GM12878 (cell line): ENCODE data around the gene CSTA. TPM values are rescaled to one million over a fixed set of nuclear protein-coding genes. Genes with fewer than 3 reads are reported as not detected.

Experiments
- ATAC-seq: fragments of 200-7000 bp; cut with Tn5 transposase; 3 replicates; pipeline ENCODE4 v1.9.1; 2020; ENCODE audit warnings: mild to moderate bottlenecking, moderate library complexity
- BruUV-seq: library from RNA; stranded (reverse); fragments of 400-500 nt; replicated peaks from 2 replicates; lab custom pipeline; 2021; lab: Mats Ljungman, UMichigan
- CTCF ChIA-PET: fragments of 300-600 bp; sonication (Branson Sonifier 250); formaldehyde crosslinking; extraction: SDS; loops from one replicate; lab custom pipeline; 2021; ENCODE audit warnings: inconsistent platforms; lab: Yijun Ruan, JAX
- POLR2A ChIA-PET: fragments of 350-600 bp; formaldehyde crosslinking; extraction: SDS; loops from one replicate; lab custom pipeline; 2021; ENCODE audit warnings: inconsistent platforms; lab: Charles Lee
- RAD21 ChIA-PET: fragments of 300-600 bp; sonication (Branson Sonifier 250); formaldehyde crosslinking; loops from one replicate; lab custom pipeline; 2023; ENCODE audit warnings: antibody characterized with exemption; ENCODE audit not compliant: unreplicated experiment; lab: Charles Lee
- SMC1A ChIA-PET: fragments of 300-600 bp; sonication (Branson Sonifier 250); formaldehyde crosslinking; loops from one replicate; lab custom pipeline; 2023; ENCODE audit not compliant: unreplicated experiment, uncharacterized antibody; lab: Charles Lee
- DNase-seq: peaks from one replicate; pipeline ENCODE4 v3.0.0-alpha.2; 2011; ENCODE audit warnings: low read depth, low spot score
- FAIRE-seq: peaks from 3 replicates; lab custom pipeline; 2011; peaks lifted over from hg19 to GRCh38; lab: Jason Lieb, UNC
- H2AFZ ChIP-seq: 2 replicates; pipeline ENCODE4 v1.6.0; 2011; ENCODE audit warnings: low read depth, low read length, control low read depth; ENCODE audit not compliant: control insufficient read depth
- H3K27ac ChIP-seq: 2 replicates; pipeline ENCODE4 v1.5.1; 2011; ENCODE audit warnings: control low read depth; ENCODE audit not compliant: control insufficient read depth, insufficient read depth
- H3K27me3 ChIP-seq, 2 experiments: replicated peaks in 1 of 2; 2 replicates each; pipeline versions ENCODE4 v1.6.0 to v1.6.1; 2011; ENCODE audit warnings: low read length in 1 of 2; ENCODE audit not compliant: control insufficient read depth in 2 of 2, insufficient read depth in 2 of 2
- H3K36me3 ChIP-seq, 2 experiments: 2 replicates each; pipeline ENCODE4 v1.5.1; 2011; ENCODE audit warnings: low read length in 1 of 2; ENCODE audit not compliant: control insufficient read depth in 2 of 2, insufficient read depth in 2 of 2
- H3K4me1 ChIP-seq: 2 replicates; pipeline ENCODE4 v1.6.1; 2011; ENCODE audit warnings: mild to moderate bottlenecking, low read length, moderate library complexity, mixed read lengths; ENCODE audit not compliant: control insufficient read depth, insufficient read depth
- H3K4me2 ChIP-seq: 2 replicates; pipeline ENCODE4 v1.6.0; 2011; ENCODE audit warnings: control low read depth; ENCODE audit not compliant: control insufficient read depth, insufficient read depth
- H3K4me3 ChIP-seq: fragments of 200-600 bp; sonication (generic); 2 replicates; pipeline ENCODE4 v1.5.1; 2016
- H3K79me2 ChIP-seq: 2 replicates; pipeline ENCODE4 v1.6.0; 2011; ENCODE audit warnings: low read length; ENCODE audit not compliant: control insufficient read depth, insufficient read depth
- H3K9ac ChIP-seq: 2 replicates; pipeline ENCODE4 v1.8.0; 2011; ENCODE audit warnings: low read length, control low read depth, mixed read lengths; ENCODE audit not compliant: control insufficient read depth, insufficient read depth
- H3K9me3 ChIP-seq: replicated peaks from 3 replicates; pipeline ENCODE4 v1.5.1; 2011; ENCODE audit warnings: mild to moderate bottlenecking, low read length; ENCODE audit not compliant: control insufficient read depth, insufficient read depth
- H4K20me1 ChIP-seq: 2 replicates; pipeline ENCODE4 v1.6.0; 2011; ENCODE audit not compliant: control insufficient read depth, insufficient read depth
- CBFB ChIP-seq: IDR thresholded peaks from 2 replicates; pipeline ENCODE4 v1.6.1; 2016; ENCODE audit warnings: antibody characterized with exemption, low read depth
- CHD1 ChIP-seq: IDR thresholded peaks from 2 replicates; pipeline ENCODE4 v1.6.1; 2012; ENCODE audit warnings: low read depth, low read length, improper control_type of control experiment
- GATAD2B ChIP-seq: fragments of 450-650 bp; conservative IDR thresholded peaks from 2 replicates; pipeline ENCODE4 v1.6.1; 2017; ENCODE audit warnings: low read depth, mild to moderate bottlenecking, moderate library complexity
- MEF2B ChIP-seq: fragments of 450-650 bp; IDR thresholded peaks from 2 replicates; pipeline ENCODE4 v1.6.1; 2018; ENCODE audit warnings: mild to moderate bottlenecking, moderate library complexity; ENCODE audit not compliant: partially characterized antibody, poor library complexity, severe bottlenecking
- RCOR1 ChIP-seq: conservative IDR thresholded peaks from 2 replicates; pipeline ENCODE4 v1.6.1; 2012; ENCODE audit warnings: low read depth, low read length, improper control_type of control experiment
- RELA ChIP-seq: fragments of 450-650 bp; IDR thresholded peaks from 2 replicates; pipeline ENCODE4 v1.8.0; 2014; ENCODE audit warnings: borderline replicate concordance; ENCODE audit not compliant: partially characterized antibody
- RFX5 ChIP-seq: IDR thresholded peaks from 2 replicates; pipeline ENCODE4 v1.6.1; 2011; ENCODE audit warnings: low read depth, low read length, improper control_type of control experiment
- TAF1 ChIP-seq: IDR thresholded peaks from 2 replicates; pipeline ENCODE4 v1.6.1; 2011; ENCODE audit warnings: mild to moderate bottlenecking, low read depth, low read length, borderline replicate concordance
- TARDBP ChIP-seq: IDR thresholded peaks from 2 replicates; pipeline ENCODE4 v1.6.1; 2016; ENCODE audit warnings: borderline replicate concordance
- TBL1XR1 ChIP-seq: IDR thresholded peaks from 2 replicates; pipeline ENCODE4 v1.6.1; 2012; ENCODE audit warnings: low read depth, low read length, improper control_type of control experiment
- TCF7 ChIP-seq: IDR thresholded peaks from 2 replicates; pipeline ENCODE4 v1.6.1; 2014; ENCODE audit warnings: antibody characterized with exemption, borderline replicate concordance
- ZNF217 ChIP-seq: fragments of 450-650 bp; IDR thresholded peaks from 2 replicates; pipeline ENCODE4 v1.6.1; 2017; ENCODE audit warnings: antibody characterized with exemption, mild to moderate bottlenecking
- WGBS: methylation state at CpG from one replicate; pipeline ENCODE4 v1.1.6; 2016; ENCODE audit warnings: low lambda C conversion rate; ENCODE audit not compliant: insufficient replicate concordance, insufficient coverage; ENCODE audit errors: missing lambda C conversion rate; 5-methylcytosine and 5-hydroxymethylcytosine counted together
- in situ Hi-C: fragments of 300-500 bp; cut with MboI; formaldehyde crosslinking; loops from 9 replicates; pipeline ENCODE4 v1.14.3; 2018; ENCODE audit warnings: mixed read lengths
- intact Hi-C: fragments of 100-400 bp; cut with micrococcal nuclease; formaldehyde crosslinking; loops from one replicate; pipeline ENCODE4 v1.14.2; 2022; ENCODE audit not compliant: unreplicated experiment
- polyA plus RNA-seq, 11 experiments: library from polyadenylated mRNA; depleted of rRNA in 4 of 11; unstranded in 6 of 11; stranded (reverse) in 5 of 11; fragments of >200 nt; fragmentation: Nextera tagmentation in 4 of 11; fragmentation: Illumina TruSeq in 1 of 11; extraction: Ambion mirVana in 4 of 11; extraction: Trizol in 1 of 11; gene quantifications; 1 replicate in 1 of 11; 2 replicates in 10 of 11; pipeline versions ENCODE4 v1.2.1 to v1.2.3, GENCODE V29; 2011 to 2016; ENCODE audit warnings: inconsistent platforms in 2 of 11, missing spikeins in 2 of 11, low read depth in 1 of 11
- total RNA-seq, 4 experiments: library from RNA; depleted of rRNA in 3 of 4; stranded (reverse); fragments of >200 nt in 3 of 4; fragmentation: Illumina TruSeq in 1 of 4; extraction: Trizol in 1 of 4; gene quantifications; 2 replicates each; pipeline versions ENCODE4 v1.2.1 to v1.2.3, GENCODE V29; 2013 to 2021
- TF ChIP-seq, protein P1 (sequence below): IDR thresholded peaks from 2 replicates; pipeline ENCODE4 v1.6.1; 2011; ENCODE audit warnings: low read depth, mild to moderate bottlenecking, low read length, moderate library complexity, borderline replicate concordance; ENCODE audit errors: extremely low read depth
- TF ChIP-seq, protein P2 (sequence below): fragments of 450-650 bp; conservative IDR thresholded peaks from 2 replicates; pipeline ENCODE4 v1.6.1; 2017; ENCODE audit warnings: mild to moderate bottlenecking, moderate library complexity
- TF ChIP-seq, protein P3 (sequence below): IDR thresholded peaks from 2 replicates; pipeline ENCODE4 v1.6.1; 2012; ENCODE audit warnings: low read depth, low read length, improper control_type of control experiment
- TF ChIP-seq, protein P4 (sequence below): fragments of 450-650 bp; IDR thresholded peaks from 2 replicates; pipeline ENCODE4 v1.6.1; 2017; ENCODE audit warnings: borderline replicate concordance

CSTA gene
- total and polyA plus RNA-seq, 10 of the 15 experiments (the other 5 are each of a cell fraction or from before 2014, with no cell fraction given) = 1.8 to 6.7 (median 3.4) TPM

DNA sequence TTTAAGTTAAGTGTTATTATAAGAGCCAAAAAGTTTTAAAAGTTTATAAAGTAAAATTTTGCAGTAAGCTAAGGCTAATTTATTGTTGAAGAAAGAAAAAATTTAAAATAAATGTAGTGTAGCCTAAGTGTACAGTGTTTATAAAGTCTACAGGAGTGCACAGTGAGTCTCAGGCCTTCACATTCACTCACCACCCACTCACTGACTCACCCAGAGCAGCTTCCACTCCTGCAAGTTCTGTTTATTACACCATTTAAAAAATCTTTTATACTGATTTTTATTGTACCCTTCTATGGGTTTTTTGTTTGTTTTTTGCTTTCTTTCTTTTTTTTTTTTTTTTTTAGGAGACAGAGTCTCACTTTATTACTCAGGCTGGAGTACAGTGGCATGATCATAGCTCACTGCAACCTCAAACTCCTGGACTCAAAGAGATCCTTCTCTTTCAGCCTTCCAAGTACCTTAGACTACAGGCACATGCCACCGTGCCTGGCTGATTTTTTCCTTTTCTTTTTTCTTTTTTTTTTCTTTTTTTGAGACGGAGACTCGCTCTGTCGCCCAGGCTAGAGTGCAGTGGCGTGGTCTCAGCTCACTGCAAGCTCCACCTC lies 25.9 kb downstream of the CSTA start (continued):
- TF ChIP-seq CBFB (no peak), MEF2B (no peak), TARDBP (no peak), RELA (no peak), CHD1 (no peak), RCOR1 (no peak)
- TF ChIP-seq, protein P1, sequence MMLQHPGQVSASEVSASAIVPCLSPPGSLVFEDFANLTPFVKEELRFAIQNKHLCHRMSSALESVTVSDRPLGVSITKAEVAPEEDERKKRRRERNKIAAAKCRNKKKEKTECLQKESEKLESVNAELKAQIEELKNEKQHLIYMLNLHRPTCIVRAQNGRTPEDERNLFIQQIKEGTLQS = no peak
- TF ChIP-seq, protein P2, sequence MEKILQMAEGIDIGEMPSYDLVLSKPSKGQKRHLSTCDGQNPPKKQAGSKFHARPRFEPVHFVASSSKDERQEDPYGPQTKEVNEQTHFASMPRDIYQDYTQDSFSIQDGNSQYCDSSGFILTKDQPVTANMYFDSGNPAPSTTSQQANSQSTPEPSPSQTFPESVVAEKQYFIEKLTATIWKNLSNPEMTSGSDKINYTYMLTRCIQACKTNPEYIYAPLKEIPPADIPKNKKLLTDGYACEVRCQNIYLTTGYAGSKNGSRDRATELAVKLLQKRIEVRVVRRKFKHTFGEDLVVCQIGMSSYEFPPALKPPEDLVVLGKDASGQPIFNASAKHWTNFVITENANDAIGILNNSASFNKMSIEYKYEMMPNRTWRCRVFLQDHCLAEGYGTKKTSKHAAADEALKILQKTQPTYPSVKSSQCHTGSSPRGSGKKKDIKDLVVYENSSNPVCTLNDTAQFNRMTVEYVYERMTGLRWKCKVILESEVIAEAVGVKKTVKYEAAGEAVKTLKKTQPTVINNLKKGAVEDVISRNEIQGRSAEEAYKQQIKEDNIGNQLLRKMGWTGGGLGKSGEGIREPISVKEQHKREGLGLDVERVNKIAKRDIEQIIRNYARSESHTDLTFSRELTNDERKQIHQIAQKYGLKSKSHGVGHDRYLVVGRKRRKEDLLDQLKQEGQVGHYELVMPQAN = no peak

DNA sequence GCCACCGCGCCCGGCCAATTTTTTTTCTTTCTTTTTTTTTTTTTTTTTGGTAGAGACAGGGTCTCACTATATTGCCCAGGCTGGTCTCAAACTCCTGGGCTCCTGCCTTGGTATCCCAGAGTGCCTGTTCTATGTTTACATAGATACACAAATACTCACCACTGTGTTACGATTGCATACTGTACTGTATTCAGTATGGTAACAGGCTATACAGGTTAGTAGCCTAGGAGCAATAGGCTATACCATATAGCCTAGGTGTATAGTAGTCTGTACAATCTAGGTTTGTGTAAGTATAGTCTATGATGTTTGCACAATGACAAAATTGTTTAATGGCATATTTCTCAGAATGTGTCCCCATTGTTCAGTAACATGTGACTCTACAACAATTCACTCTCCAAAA lies 26.6 kb downstream of the CSTA start:
- no peaks in the 10 kb centered on the region for H3K9me3 ChIP-seq
- intact Hi-C loops (no loop called here), in situ Hi-C loops (loop anchor here (10.0 kb wide), 1 partner anchor 807 kb away; the partner anchor contains the start of gene POLQ)
- H3K27me3 ChIP-seq = no peaks in the 10 kb centered on the region
- ChIA-PET CTCF (interaction anchor here (2.9 to 3.4 kb wide), 2 partner anchors 30 to 45 kb away, joined by 14 to 38 read pairs; no protein-coding TSS in a partner anchor), POLR2A (no interaction called here), SMC1A (interaction anchor here (2.3 to 7.9 kb wide), 3 partner anchors 31 to 48 kb away, joined by 29 to 191 read pairs (median 50); no protein-coding TSS in a partner anchor), RAD21 (interaction anchor here (1.0 to 1.4 kb wide), 3 partner anchors 29 to 331 kb away, joined by 4 to 5 read pairs (median 5); no protein-coding TSS in a partner anchor)
- FAIRE-seq (no peak), ATAC-seq (no peak), DNase-seq (no peak)
- no peak overlapping the region for H3K9ac ChIP-seq
- H3K4me3 ChIP-seq = no peak overlapping the region
- WGBS = 95% methylated on average over 4 of the region's 4 CpGs
- no peak overlapping the region for H3K4me2 ChIP-seq
- TF ChIP-seq, protein P3, sequence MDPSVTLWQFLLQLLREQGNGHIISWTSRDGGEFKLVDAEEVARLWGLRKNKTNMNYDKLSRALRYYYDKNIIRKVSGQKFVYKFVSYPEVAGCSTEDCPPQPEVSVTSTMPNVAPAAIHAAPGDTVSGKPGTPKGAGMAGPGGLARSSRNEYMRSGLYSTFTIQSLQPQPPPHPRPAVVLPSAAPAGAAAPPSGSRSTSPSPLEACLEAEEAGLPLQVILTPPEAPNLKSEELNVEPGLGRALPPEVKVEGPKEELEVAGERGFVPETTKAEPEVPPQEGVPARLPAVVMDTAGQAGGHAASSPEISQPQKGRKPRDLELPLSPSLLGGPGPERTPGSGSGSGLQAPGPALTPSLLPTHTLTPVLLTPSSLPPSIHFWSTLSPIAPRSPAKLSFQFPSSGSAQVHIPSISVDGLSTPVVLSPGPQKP = no peak
- TF ChIP-seq GATAD2B = no peak
- TF ChIP-seq TAF1 = no peak
- no peak for TF ChIP-seq ZNF217
- no peak for TF ChIP-seq TBL1XR1
- no peak for TF ChIP-seq TCF7
- TF ChIP-seq, protein P4, sequence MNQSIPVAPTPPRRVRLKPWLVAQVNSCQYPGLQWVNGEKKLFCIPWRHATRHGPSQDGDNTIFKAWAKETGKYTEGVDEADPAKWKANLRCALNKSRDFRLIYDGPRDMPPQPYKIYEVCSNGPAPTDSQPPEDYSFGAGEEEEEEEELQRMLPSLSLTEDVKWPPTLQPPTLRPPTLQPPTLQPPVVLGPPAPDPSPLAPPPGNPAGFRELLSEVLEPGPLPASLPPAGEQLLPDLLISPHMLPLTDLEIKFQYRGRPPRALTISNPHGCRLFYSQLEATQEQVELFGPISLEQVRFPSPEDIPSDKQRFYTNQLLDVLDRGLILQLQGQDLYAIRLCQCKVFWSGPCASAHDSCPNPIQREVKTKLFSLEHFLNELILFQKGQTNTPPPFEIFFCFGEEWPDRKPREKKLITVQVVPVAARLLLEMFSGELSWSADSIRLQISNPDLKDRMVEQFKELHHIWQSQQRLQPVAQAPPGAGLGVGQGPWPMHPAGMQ = no peak
- no peak for TF ChIP-seq RFX5
- no peak overlapping the region for H3K27ac ChIP-seq
- H4K20me1 ChIP-seq = no peaks in the 10 kb centered on the region
- no peaks in the 10 kb centered on the region for H3K36me3 ChIP-seq
- H3K79me2 ChIP-seq = no peaks in the 10 kb centered on the region
- H3K4me1 ChIP-seq = no peaks in the 10 kb centered on the region
- H2AFZ ChIP-seq = no peak overlapping the region
- BruUV-seq = no TSS peak
